ENCODE data around the gene PHF21B.

The PHF21B gene

GRCh38 chr22:44956840-44957767, 52.7 kb downstream of the PHF21B start:
- DNase-seq = peak; percentile 10

- DNase-seq = peak; percentile 51
Observed at GRCh38 chr22:44955102-44955501, 54.7 kb downstream of the PHF21B start.

- no peak for DNase-seq
Observed at GRCh38 chr22:44954149-44954548, 55.7 kb downstream of the PHF21B start.

GRCh38 chr22:44952863-44953746, 56.7 kb downstream of the PHF21B start:
- DNase-seq = peak; percentile 77

- DNase-seq = no peak
Observed at GRCh38 chr22:44951510-44951816, 58.3 kb downstream of the PHF21B start.

- DNase-seq = no peak
Observed at GRCh38 chr22:44950806-44951509, 58.8 kb downstream of the PHF21B start.

- DNase-seq = no peak
Observed at GRCh38 chr22:44947846-44948245, 62.0 kb downstream of the PHF21B start.

- DNase-seq = no peak
Observed at GRCh38 chr22:44947049-44947448, 62.8 kb downstream of the PHF21B start.

GRCh38 chr22:44944883-44945601, 64.8 kb downstream of the PHF21B start:
- DNase-seq = no peak

GRCh38 chr22:44943701-44944324, 66.0 kb downstream of the PHF21B start:
- DNase-seq = no peak

GRCh38 chr22:44942979-44943700, 66.7 kb downstream of the PHF21B start:
- no peak for DNase-seq

GRCh38 chr22:44942056-44942455, 67.7 kb downstream of the PHF21B start:
- DNase-seq = no peak

GRCh38 chr22:44941207-44941606, 68.6 kb downstream of the PHF21B start:
- DNase-seq = no peak

- peak; percentile 69 for DNase-seq
Observed at GRCh38 chr22:44940130-44940529, 69.7 kb downstream of the PHF21B start.

- DNase-seq = no peak
Observed at GRCh38 chr22:44939451-44939850, 70.4 kb downstream of the PHF21B start.

GRCh38 chr22:44938886-44939285, 70.9 kb downstream of the PHF21B start:
- no peak for DNase-seq

GRCh38 chr22:44937216-44937615, 72.6 kb downstream of the PHF21B start:
- no peak for DNase-seq

GRCh38 chr22:44936201-44936600, 73.6 kb downstream of the PHF21B start:
- DNase-seq = no peak

- DNase-seq = no peak
Observed at GRCh38 chr22:44935724-44936123, 74.1 kb downstream of the PHF21B start.

- DNase-seq = no peak
Observed at GRCh38 chr22:44934454-44934735, 75.4 kb downstream of the PHF21B start.

GRCh38 chr22:44933666-44934453, 75.9 kb downstream of the PHF21B start:
- no peak for DNase-seq
